ENCODE measurements around the gene AKR1D1. TPM values are rescaled to one million over a fixed set of nuclear protein-coding genes. Genes with fewer than 3 reads are reported as not detected.

AKR1D1 gene
- total and polyA plus RNA-seq, 2 of the 13 experiments (the other 11 are each of a cell fraction or from before 2014, with no cell fraction given) = 6.9 to 37.0 TPM

- no peak for TF ChIP-seq ZBTB49 (CRISPR knock-in tag; IDR thresholded peaks at IDR 0.05; ENCODE audit: borderline replicate concordance)
- TF ChIP-seq ZNF274 (CRISPR knock-in tag; IDR thresholded peaks at IDR 0.05) = no peak
- TF ChIP-seq ZNF747 (CRISPR knock-in tag; IDR thresholded peaks at IDR 0.05; ENCODE audit: borderline replicate concordance) = peak; percentile 50; the same call in 1 of the 2 replicates
- TF ChIP-seq ZFP36L1 (CRISPR knock-in tag; IDR thresholded peaks at IDR 0.05) = no peak
- no peak for TF ChIP-seq ZNF333 (CRISPR knock-in tag; IDR thresholded peaks at IDR 0.05; ENCODE audit: borderline replicate concordance)
- TF ChIP-seq IRF1 (CRISPR knock-in tag; IDR thresholded peaks at IDR 0.05; ENCODE audit: low read depth) = no peak
- TF ChIP-seq RBM39 (IDR thresholded peaks at IDR 0.05; ENCODE audit: low read depth, low read length, poor library complexity, severe bottlenecking) = no peak
- peak; percentile 46; the same call in 1 of the 2 replicates for TF ChIP-seq ATF2 (CRISPR knock-in tag; IDR thresholded peaks at IDR 0.05)
- TF ChIP-seq MIER2 (CRISPR knock-in tag; IDR thresholded peaks at IDR 0.05) = no peak
- TF ChIP-seq ZNF670 (CRISPR knock-in tag; IDR thresholded peaks at IDR 0.05; ENCODE audit: borderline replicate concordance) = peak; percentile 64; the same call in 1 of the 2 replicates
- 0 out of 2 replicates have a peak, but pooled peaks have one; percentile 79 for TF ChIP-seq ZNF569 (CRISPR knock-in tag; IDR thresholded peaks at IDR 0.05; ENCODE audit: borderline replicate concordance)
- TF ChIP-seq ZNF143 (CRISPR knock-in tag; IDR thresholded peaks at IDR 0.05) = no peak
- no peak for TF ChIP-seq RARG (CRISPR knock-in tag; IDR thresholded peaks at IDR 0.05; ENCODE audit: low read depth)
- no peak for TF ChIP-seq TOPORS (CRISPR knock-in tag; IDR thresholded peaks at IDR 0.05)
- no peak for TF ChIP-seq FOXA1 (IDR thresholded peaks at IDR 0.05)
- TF ChIP-seq FOXA1 (CRISPR knock-in tag; IDR thresholded peaks at IDR 0.05) = no peak
- no peak for TF ChIP-seq NPAS2 (CRISPR knock-in tag; IDR thresholded peaks at IDR 0.05; ENCODE audit: borderline replicate concordance)
- TF ChIP-seq ZNF20 (CRISPR knock-in tag; IDR thresholded peaks at IDR 0.05) = no peak
- TF ChIP-seq TFDP2 (CRISPR knock-in tag; IDR thresholded peaks at IDR 0.05) = peak; percentile 39
- TF ChIP-seq SPEN (CRISPR knock-in tag; IDR thresholded peaks at IDR 0.05; ENCODE audit: low read depth) = no peak
- TF ChIP-seq ZNF260 (CRISPR knock-in tag; IDR thresholded peaks at IDR 0.05; ENCODE audit: borderline replicate concordance, low read depth) = no peak
- no peak for TF ChIP-seq ATRX (CRISPR knock-in tag; IDR thresholded peaks at IDR 0.05; ENCODE audit: borderline replicate concordance)
These were observed 75.7 kb downstream of the AKR1D1 start (continued) for GRCh38 chr7:138151731-138152577.

Measured in HepG2 (cell line).